Body of pancreas (tissue), 4 donors: ENCODE measurements around the gene ATF7.

Experiments
- POLR2A ChIP-seq, 3 donors: fragments of 450-650 bp; IDR thresholded peaks; one replicate each; pipeline ENCODE4 v1.6.1; 2016; ENCODE audit warnings: antibody characterized with exemption in 3 of 3, mild to moderate bottlenecking in 2 of 3
- TF ChIP-seq, protein P1 (sequence below), 7 experiments: fragments of 450-650 bp in 4 of 7; fragments of 200-600 bp in 3 of 7; sonication (generic) in 3 of 7; IDR thresholded peaks; one replicate each; pipeline ENCODE4 v1.5.1; 2016 to 2019; ENCODE audit warnings: antibody characterized with exemption in 7 of 7

DNA sequence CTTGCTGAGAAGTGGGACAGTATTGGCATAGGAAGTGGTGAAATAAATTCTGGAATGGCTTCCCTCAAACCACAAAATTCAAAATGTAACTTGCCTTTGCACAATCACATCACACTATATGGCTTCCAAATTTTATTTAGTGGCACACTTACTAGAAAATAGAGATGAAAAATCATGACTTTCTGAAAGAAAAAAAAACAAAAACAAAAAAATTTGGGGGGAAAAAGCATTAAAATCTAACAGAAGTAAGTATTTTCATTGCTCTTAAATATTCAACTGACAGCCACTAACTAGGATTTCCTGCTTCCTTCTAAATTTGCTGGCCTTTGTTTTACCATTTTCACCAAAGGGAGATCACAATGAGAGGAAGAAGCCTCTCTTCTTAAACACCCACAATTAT lies 23.0 kb downstream of the ATF7 start:
- TF ChIP-seq POLR2A (IDR thresholded peaks at IDR 0.05), result no peak
- TF ChIP-seq, protein P1, sequence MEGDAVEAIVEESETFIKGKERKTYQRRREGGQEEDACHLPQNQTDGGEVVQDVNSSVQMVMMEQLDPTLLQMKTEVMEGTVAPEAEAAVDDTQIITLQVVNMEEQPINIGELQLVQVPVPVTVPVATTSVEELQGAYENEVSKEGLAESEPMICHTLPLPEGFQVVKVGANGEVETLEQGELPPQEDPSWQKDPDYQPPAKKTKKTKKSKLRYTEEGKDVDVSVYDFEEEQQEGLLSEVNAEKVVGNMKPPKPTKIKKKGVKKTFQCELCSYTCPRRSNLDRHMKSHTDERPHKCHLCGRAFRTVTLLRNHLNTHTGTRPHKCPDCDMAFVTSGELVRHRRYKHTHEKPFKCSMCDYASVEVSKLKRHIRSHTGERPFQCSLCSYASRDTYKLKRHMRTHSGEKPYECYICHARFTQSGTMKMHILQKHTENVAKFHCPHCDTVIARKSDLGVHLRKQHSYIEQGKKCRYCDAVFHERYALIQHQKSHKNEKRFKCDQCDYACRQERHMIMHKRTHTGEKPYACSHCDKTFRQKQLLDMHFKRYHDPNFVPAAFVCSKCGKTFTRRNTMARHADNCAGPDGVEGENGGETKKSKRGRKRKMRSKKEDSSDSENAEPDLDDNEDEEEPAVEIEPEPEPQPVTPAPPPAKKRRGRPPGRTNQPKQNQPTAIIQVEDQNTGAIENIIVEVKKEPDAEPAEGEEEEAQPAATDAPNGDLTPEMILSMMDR (IDR thresholded peaks at IDR 0.05), result no peak
